HepG2 (cell line): ENCODE results near the gene RPF1. TPM values are rescaled to one million over a fixed set of nuclear protein-coding genes. Genes with fewer than 3 reads are reported as not detected.

Experiments
- CREB1 ChIP-seq, 2 experiments: fragments of 450-650 bp in 1 of 2; IDR thresholded peaks; 2 replicates each; pipeline ENCODE4 v1.6.1; 2016 to 2017; ENCODE audit warnings: control low read depth in 1 of 2, mild to moderate bottlenecking in 1 of 2, missing compliant biosample characterization in 1 of 2, missing genetic modification characterization in 1 of 2
- HOXA5 ChIP-seq: sonication (generic); formaldehyde crosslinking; IDR thresholded peaks from 2 replicates; pipeline ENCODE4 v1.4.0; 2020; ENCODE audit warnings: missing genetic modification reagents
- KLF15 ChIP-seq: sonication (generic); formaldehyde crosslinking; IDR thresholded peaks from 2 replicates; pipeline ENCODE4 v1.8.1; 2023; ENCODE audit warnings: borderline replicate concordance, mild to moderate bottlenecking, inconsistent platforms, missing genetic modification reagents, mixed read lengths
- LBX2 ChIP-seq: sonication (generic); formaldehyde crosslinking; IDR thresholded peaks from 2 replicates; pipeline ENCODE4 v1.5.0; 2020; ENCODE audit warnings: missing genetic modification reagents, mild to moderate bottlenecking, borderline replicate concordance
- MYPOP ChIP-seq: sonication (generic); formaldehyde crosslinking; IDR thresholded peaks from 2 replicates; pipeline ENCODE4 v1.8.1; 2023; ENCODE audit warnings: mild to moderate bottlenecking, moderate library complexity, missing genetic modification reagents
- NKX3-1 ChIP-seq: sonication (generic); formaldehyde crosslinking; IDR thresholded peaks from 2 replicates; pipeline ENCODE4 v1.5.0; 2020; ENCODE audit warnings: missing genetic modification reagents
- NR1H2 ChIP-seq: sonication (generic); formaldehyde crosslinking; IDR thresholded peaks from 2 replicates; pipeline ENCODE4 v1.8.1; 2022; ENCODE audit warnings: low read depth, missing genetic modification reagents, borderline replicate concordance
- SIX1 ChIP-seq: sonication (generic); formaldehyde crosslinking; IDR thresholded peaks from 2 replicates; pipeline ENCODE4 v1.4.0; 2020; ENCODE audit warnings: missing genetic modification reagents, borderline replicate concordance
- SMAD3 ChIP-seq: sonication (generic); formaldehyde crosslinking; IDR thresholded peaks from 2 replicates; pipeline ENCODE4 v1.4.0; 2020; ENCODE audit warnings: missing genetic modification reagents
- WIZ ChIP-seq: sonication (generic); formaldehyde crosslinking; IDR thresholded peaks from 2 replicates; pipeline ENCODE4 v1.5.1; 2020; ENCODE audit warnings: mild to moderate bottlenecking, missing genetic modification reagents
- ZNF232 ChIP-seq: sonication (generic); formaldehyde crosslinking; IDR thresholded peaks from 2 replicates; pipeline ENCODE4 v1.4.0; 2020; ENCODE audit warnings: missing genetic modification reagents, borderline replicate concordance
- ZNF253 ChIP-seq: sonication (generic); formaldehyde crosslinking; IDR thresholded peaks from 2 replicates; pipeline ENCODE4 v1.8.0; 2022; ENCODE audit warnings: mild to moderate bottlenecking, missing genetic modification reagents, borderline replicate concordance
- ZNF343 ChIP-seq: sonication (generic); formaldehyde crosslinking; IDR thresholded peaks from 2 replicates; pipeline ENCODE4 v1.4.0; 2020; ENCODE audit warnings: mild to moderate bottlenecking, missing genetic modification reagents
- polyA plus RNA-seq, 8 experiments: library from polyadenylated mRNA; depleted of rRNA in 3 of 8; stranded (reverse) in 7 of 8; unstranded in 1 of 8; fragments of >200 nt; fragmentation: Illumina TruSeq in 4 of 8; extraction: Trizol in 4 of 8; gene quantifications; 2 replicates each; pipeline versions ENCODE4 v1.2.1 to v1.2.3, GENCODE V29; 2011 to 2016; ENCODE audit warnings: low read depth in 4 of 8, missing spikeins in 1 of 8, mixed read lengths in 1 of 8; ENCODE audit not compliant: insufficient read depth in 1 of 8
- total RNA-seq, 5 experiments: library from RNA; depleted of rRNA; stranded (reverse); fragments of >200 nt; fragmentation: Illumina TruSeq; extraction: Trizol; gene quantifications; 2 replicates each; pipeline ENCODE4 v1.2.3, GENCODE V29; 2016; ENCODE audit warnings: low read depth in 1 of 5
- TF ChIP-seq, protein P1 (sequence below): sonication (generic); formaldehyde crosslinking; IDR thresholded peaks from 2 replicates; pipeline ENCODE4 v1.4.0; 2020; ENCODE audit warnings: mild to moderate bottlenecking, missing genetic modification reagents
- TF ChIP-seq, protein P2 (sequence below): IDR thresholded peaks from 2 replicates; pipeline ENCODE4 v1.6.1; 2018; ENCODE audit warnings: missing genetic modification reagents, mild to moderate bottlenecking, missing compliant biosample characterization
- TF ChIP-seq, protein P3 (sequence below): sonication (generic); formaldehyde crosslinking; conservative IDR thresholded peaks from 2 replicates; pipeline ENCODE4 v1.4.0; 2020; ENCODE audit warnings: missing genetic modification reagents

The RPF1 gene
- total and polyA plus RNA-seq, 2 of the 13 experiments (the other 11 are each of a cell fraction or from before 2014, with no cell fraction given): 23.0 to 39.0 TPM

DNA sequence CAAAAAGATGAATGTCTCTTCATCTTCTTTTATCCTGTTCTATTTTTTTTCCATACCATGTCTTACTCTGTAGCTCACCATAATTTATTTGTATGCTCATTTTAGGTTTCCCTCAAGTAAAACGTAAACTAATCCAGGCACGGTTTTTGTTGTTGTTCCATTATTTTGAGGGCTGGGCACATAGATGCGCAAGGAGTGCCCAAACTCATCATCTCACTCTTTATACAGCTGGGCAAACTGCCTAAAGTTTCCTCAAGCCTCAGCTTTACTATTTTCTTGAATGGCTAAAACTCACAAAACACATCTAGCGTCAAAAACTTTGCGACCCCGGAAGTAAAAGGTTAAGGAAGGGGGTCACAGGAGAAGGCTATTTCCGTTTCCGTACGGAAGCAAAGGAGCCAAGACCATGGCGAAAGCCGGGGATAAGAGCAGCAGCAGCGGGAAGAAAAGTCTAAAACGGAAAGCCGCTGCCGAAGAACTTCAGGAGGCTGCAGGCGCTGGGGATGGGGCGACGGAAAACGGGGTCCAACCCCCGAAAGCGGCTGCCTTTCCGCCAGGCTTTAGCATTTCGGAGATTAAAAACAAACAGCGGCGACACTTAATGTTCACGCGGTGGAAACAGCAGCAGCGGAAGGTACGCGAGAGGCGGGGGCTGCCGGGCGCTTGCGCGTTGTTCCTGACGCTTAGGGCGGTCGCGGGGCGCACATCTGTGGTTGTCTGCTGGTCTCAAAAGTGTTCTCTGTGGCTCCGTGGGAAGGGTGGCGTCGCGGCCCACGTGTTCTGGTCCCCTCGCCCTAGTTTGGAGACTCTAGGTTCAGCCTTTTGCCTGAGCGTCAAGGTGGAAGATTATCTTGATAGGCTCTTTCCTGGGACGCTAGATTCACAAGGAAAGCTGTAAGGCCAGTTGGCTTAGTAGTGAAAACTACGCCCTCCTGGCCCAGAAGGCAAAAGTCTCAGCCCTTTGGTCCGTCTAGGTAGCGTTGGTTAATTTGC lies at the start of gene RPF1 (continued):
- TF ChIP-seq, protein P1, sequence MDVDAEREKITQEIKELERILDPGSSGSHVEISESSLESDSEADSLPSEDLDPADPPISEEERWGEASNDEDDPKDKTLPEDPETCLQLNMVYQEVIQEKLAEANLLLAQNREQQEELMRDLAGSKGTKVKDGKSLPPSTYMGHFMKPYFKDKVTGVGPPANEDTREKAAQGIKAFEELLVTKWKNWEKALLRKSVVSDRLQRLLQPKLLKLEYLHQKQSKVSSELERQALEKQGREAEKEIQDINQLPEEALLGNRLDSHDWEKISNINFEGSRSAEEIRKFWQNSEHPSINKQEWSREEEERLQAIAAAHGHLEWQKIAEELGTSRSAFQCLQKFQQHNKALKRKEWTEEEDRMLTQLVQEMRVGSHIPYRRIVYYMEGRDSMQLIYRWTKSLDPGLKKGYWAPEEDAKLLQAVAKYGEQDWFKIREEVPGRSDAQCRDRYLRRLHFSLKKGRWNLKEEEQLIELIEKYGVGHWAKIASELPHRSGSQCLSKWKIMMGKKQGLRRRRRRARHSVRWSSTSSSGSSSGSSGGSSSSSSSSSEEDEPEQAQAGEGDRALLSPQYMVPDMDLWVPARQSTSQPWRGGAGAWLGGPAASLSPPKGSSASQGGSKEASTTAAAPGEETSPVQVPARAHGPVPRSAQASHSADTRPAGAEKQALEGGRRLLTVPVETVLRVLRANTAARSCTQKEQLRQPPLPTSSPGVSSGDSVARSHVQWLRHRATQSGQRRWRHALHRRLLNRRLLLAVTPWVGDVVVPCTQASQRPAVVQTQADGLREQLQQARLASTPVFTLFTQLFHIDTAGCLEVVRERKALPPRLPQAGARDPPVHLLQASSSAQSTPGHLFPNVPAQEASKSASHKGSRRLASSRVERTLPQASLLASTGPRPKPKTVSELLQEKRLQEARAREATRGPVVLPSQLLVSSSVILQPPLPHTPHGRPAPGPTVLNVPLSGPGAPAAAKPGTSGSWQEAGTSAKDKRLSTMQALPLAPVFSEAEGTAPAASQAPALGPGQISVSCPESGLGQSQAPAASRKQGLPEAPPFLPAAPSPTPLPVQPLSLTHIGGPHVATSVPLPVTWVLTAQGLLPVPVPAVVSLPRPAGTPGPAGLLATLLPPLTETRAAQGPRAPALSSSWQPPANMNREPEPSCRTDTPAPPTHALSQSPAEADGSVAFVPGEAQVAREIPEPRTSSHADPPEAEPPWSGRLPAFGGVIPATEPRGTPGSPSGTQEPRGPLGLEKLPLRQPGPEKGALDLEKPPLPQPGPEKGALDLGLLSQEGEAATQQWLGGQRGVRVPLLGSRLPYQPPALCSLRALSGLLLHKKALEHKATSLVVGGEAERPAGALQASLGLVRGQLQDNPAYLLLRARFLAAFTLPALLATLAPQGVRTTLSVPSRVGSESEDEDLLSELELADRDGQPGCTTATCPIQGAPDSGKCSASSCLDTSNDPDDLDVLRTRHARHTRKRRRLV (CRISPR knock-in tag): 0 out of 2 replicates have a peak, but pooled peaks have one; percentile 60
- TF ChIP-seq ZNF253 (no peak), ZNF343 (no peak), NKX3-1 (peak; percentile 96), WIZ (peak; percentile 97), SMAD3 (CRISPR knock-in tag) (peak; percentile 59), MYPOP (CRISPR knock-in tag) (peak; percentile 57; the same call in 1 of the 2 replicates), HOXA5 (CRISPR knock-in tag) (0 out of 2 replicates have a peak, but pooled peaks have one; percentile 47), KLF15 (CRISPR knock-in tag) (peak; percentile 73; the same call in 1 of the 2 replicates), NR1H2 (CRISPR knock-in tag) (no peak), CREB1 (IDR thresholded peaks at IDR 0.05) (no peak), CREB1 (CRISPR knock-in tag; IDR thresholded peaks at IDR 0.05) (peak; percentile 83), LBX2 (0 out of 2 replicates have a peak, but pooled peaks have one; percentile 35), ZNF232 (CRISPR knock-in tag) (no peak; the same call in 1 of the 2 replicates), SIX1 (CRISPR knock-in tag) (0 out of 2 replicates have a peak, but pooled peaks have one; percentile 29)
- TF ChIP-seq, protein P2, sequence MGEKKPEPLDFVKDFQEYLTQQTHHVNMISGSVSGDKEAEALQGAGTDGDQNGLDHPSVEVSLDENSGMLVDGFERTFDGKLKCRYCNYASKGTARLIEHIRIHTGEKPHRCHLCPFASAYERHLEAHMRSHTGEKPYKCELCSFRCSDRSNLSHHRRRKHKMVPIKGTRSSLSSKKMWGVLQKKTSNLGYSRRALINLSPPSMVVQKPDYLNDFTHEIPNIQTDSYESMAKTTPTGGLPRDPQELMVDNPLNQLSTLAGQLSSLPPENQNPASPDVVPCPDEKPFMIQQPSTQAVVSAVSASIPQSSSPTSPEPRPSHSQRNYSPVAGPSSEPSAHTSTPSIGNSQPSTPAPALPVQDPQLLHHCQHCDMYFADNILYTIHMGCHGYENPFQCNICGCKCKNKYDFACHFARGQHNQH (CRISPR knock-in tag): no peak; the same call in 1 of the 2 replicates
- TF ChIP-seq, protein P3, sequence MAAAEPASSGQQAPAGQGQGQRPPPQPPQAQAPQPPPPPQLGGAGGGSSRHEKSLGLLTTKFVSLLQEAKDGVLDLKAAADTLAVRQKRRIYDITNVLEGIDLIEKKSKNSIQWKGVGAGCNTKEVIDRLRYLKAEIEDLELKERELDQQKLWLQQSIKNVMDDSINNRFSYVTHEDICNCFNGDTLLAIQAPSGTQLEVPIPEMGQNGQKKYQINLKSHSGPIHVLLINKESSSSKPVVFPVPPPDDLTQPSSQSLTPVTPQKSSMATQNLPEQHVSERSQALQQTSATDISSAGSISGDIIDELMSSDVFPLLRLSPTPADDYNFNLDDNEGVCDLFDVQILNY (CRISPR knock-in tag): no peak
